ENCODE results near the gene TOR1B.
A peak's percentile ranks its signal among the peaks of the same experiment; 100 is the strongest.

The TOR1B gene

DNA sequence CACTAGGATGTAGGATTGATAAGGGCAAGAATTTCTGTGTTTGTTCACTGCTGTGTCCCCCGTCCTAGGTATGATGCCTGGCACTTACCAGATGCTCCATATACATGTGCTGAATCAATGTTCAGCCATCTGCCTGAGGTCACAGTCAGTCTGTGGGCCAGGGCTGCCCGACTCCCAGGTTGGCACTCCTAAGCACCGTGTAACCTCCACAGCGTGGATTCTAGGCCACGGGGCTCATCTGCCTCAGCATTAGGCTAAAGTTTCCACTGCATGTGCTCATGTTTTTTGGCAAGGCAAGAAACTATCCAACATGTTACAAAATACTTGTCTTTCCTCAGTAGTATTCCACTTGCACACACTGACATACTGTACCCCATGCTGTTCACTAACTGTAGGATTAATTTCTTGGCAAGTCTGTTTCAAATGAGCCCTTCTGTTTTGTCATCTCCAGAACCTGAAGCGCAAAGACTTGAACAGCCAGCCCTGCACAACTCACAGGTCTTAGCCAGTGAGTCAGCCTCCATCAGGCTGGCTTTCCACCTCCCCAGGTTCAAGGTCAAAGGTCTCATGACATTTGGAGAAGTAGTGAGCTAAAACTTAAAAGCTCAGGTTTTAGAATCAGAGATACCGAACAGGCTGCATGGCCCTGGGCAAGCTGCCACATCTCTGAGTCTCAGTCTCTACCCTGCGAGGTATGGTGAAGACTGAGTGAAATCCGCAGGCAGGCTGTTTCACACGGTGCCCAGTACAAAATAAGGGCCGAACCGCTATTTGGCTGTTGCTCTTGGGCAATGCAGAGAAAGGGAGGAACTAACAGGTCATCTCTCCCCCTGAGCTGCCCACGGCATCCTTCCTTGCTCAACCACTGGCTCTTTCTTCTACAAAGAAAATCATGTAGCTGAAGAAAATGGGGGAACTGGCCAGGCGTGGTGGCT is 13.8 kb downstream of the TOR1B start:
- H4K91ac ChIP-seq (ENCODE audit: low read depth, low read length, poor library complexity), result no peak overlapping the region
- peaks cover 5% of the 10 kb centered on the region for H3K79me1 ChIP-seq (ENCODE audit: low read depth, low read length)
- H2AFZ ChIP-seq (ENCODE audit: low read length), result no peak overlapping the region
- H3K4me2 ChIP-seq (ENCODE audit: insufficient read depth, low read length, poor library complexity, severe bottlenecking), result no peak overlapping the region
- no peaks in the 10 kb centered on the region for H3K9me3 ChIP-seq (replicated peaks in 1 of 2; ENCODE audit: control insufficient read depth in 2 of 2, insufficient read depth in 1 of 2, low read depth in 1 of 2, low read length in 2 of 2)
- H2AK5ac ChIP-seq (ENCODE audit: low read depth, low read length), result no peak overlapping the region
- H2BK120ac ChIP-seq (ENCODE audit: low read depth, low read length), result no peak overlapping the region
- H3K14ac ChIP-seq (ENCODE audit: low read length), result no peak overlapping the region
- H3K23ac ChIP-seq (ENCODE audit: low read depth, low read length, poor library complexity), result no peak overlapping the region
- no peak overlapping the region for H3K4ac ChIP-seq (ENCODE audit: low read length)
- H3K4me3 ChIP-seq (ENCODE audit: low read length in 2 of 2), result no peak overlapping the region
- no peak overlapping the region for H3K18ac ChIP-seq (ENCODE audit: low read length)
- peaks cover 50 to 89% of the 10 kb centered on the region in 2 donors for H3K36me3 ChIP-seq (replicated peaks in 1 of 2; ENCODE audit: control insufficient read depth in 2 of 2, insufficient read depth in 2 of 2, low read length in 2 of 2)
- WGBS, 2 donors (ENCODE audit: extremely low coverage in 2 of 2, insufficient read length in 2 of 2, insufficient replicate concordance in 1 of 2), result no CpG with 5 or more reads among the region's 14 CpGs
- no peak overlapping the region for H4K8ac ChIP-seq (ENCODE audit: low read depth, low read length)
- H2BK15ac ChIP-seq (ENCODE audit: low read length), result no peak overlapping the region
- DNase-seq (ENCODE audit: low spot score), result no peak
- no peaks in the 10 kb centered on the region for H3K27me3 ChIP-seq (ENCODE audit: control insufficient read depth in 3 of 3, insufficient read depth in 3 of 3, low read depth in 1 of 3, low read length in 3 of 3)
- H3K4me1 ChIP-seq (ENCODE audit: control insufficient read depth in 2 of 2, insufficient read depth in 1 of 2, low read depth in 1 of 2, low read length in 2 of 2), result no peaks in the 10 kb centered on the region
- H3K27ac ChIP-seq (replicated peaks; ENCODE audit: low read length), result no peak overlapping the region
- no peak overlapping the region for H3K9ac ChIP-seq (ENCODE audit: low read depth, low read length, poor library complexity)
- no peak overlapping the region for H2BK12ac ChIP-seq (ENCODE audit: low read length)
- H2BK5ac ChIP-seq (ENCODE audit: low read length), result no peak overlapping the region

DNA sequence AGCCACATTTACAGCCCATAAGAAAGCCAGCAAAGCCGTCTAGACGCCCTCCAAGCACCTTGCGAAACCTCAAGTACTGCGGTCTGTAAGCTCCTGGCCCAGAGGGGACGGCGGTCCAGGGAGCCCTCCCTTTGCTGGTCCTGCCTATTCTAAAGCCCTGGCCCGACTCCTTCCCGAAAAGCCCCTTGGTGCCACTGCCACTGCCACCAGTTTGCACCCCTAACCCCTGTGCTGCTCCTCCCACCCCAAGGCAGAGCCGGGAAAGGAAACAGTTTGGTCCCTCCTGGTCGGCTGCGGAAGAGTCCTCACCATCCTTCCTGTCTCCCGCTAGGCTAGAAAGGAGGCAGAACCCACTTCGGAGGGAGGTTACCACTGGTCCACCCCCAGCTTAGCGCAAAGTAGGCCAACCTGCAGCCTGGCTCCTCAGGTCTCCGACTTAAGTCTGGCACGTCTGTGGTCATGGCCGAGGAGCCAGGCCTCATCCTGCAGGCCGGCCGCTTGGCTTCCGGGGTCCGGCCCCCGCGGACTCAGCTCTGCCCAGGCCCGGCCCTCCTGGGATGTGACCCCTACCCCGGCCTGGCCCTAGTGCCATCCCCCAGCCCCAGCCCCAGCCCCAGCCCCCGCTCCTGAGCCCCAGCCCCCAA is 20.0 kb downstream of the TOR1B start:
- Histone ChIP-seq H2BK15ac (ENCODE audit: low read length) (no peak overlapping the region), H4K91ac (ENCODE audit: low read depth, low read length, poor library complexity) (no peak overlapping the region), H3K27me3 (ENCODE audit: control insufficient read depth in 3 of 3, insufficient read depth in 3 of 3, low read depth in 1 of 3, low read length in 3 of 3) (no peaks in the 10 kb centered on the region), H2BK12ac (ENCODE audit: low read length) (no peak overlapping the region), H3K9ac (ENCODE audit: low read depth, low read length, poor library complexity) (peak overlapping the region; percentile 94), H3K4ac (ENCODE audit: low read length) (peak overlapping the region; percentile 23), H3K79me1 (ENCODE audit: low read depth, low read length) (peaks cover 5% of the 10 kb centered on the region), H3K36me3 (replicated peaks in 1 of 2; ENCODE audit: control insufficient read depth in 2 of 2, insufficient read depth in 2 of 2, low read length in 2 of 2) (peaks cover 28 to 55% of the 10 kb centered on the region in 2 donors), H3K4me1 (ENCODE audit: control insufficient read depth in 2 of 2, insufficient read depth in 1 of 2, low read depth in 1 of 2, low read length in 2 of 2) (peaks cover 0 to 5% of the 10 kb centered on the region in 2 donors), H2BK5ac (ENCODE audit: low read length) (no peak overlapping the region), H3K27ac (replicated peaks; ENCODE audit: low read length) (no peak overlapping the region), H2AK5ac (ENCODE audit: low read depth, low read length) (no peak overlapping the region), H3K4me3 (ENCODE audit: low read length in 2 of 2) (peak overlapping the region; percentile 97 to 100), H2AFZ (ENCODE audit: low read length) (peak overlapping the region; percentile 64), H2BK120ac (ENCODE audit: low read depth, low read length) (no peak overlapping the region), H3K14ac (ENCODE audit: low read length) (peak overlapping the region; percentile 75), H3K23ac (ENCODE audit: low read depth, low read length, poor library complexity) (peak overlapping the region; percentile 95), H3K4me2 (ENCODE audit: insufficient read depth, low read length, poor library complexity, severe bottlenecking) (peak overlapping the region; percentile 89), H3K18ac (ENCODE audit: low read length) (no peak overlapping the region), H3K9me3 (replicated peaks in 1 of 2; ENCODE audit: control insufficient read depth in 2 of 2, insufficient read depth in 1 of 2, low read depth in 1 of 2, low read length in 2 of 2) (no peaks in the 10 kb centered on the region), H4K8ac (ENCODE audit: low read depth, low read length) (no peak overlapping the region)
- DNase-seq (ENCODE audit: low spot score), result no peak
- WGBS, 2 donors (ENCODE audit: extremely low coverage in 2 of 2, insufficient read length in 2 of 2, insufficient replicate concordance in 1 of 2), result no CpG with 5 or more reads among the region's 26 CpGs

DNA sequence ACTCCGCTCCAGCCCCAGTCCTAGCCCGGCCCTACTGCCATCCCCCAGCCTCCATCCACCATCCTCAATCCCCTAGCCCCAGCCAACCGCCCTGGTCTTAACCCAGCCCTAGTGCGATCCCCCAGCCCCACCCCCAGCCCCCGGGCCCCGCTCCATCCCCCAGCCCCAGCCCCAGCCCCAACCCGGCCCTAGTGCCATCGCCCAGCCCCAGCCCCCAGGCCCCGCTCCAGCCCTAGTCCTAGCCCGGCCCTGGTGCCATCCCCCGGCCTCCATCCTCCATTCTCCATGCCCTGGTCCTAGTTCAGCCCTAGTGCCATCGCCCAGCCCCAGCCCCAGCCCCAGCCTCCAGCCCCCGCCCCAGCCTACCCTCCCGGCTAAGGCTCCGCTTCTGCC is 20.6 kb downstream of the TOR1B start:
- Histone ChIP-seq H2AK5ac (ENCODE audit: low read depth, low read length) (no peak overlapping the region), H2BK120ac (ENCODE audit: low read depth, low read length) (no peak overlapping the region), H3K36me3 (replicated peaks in 1 of 2; ENCODE audit: control insufficient read depth in 2 of 2, insufficient read depth in 2 of 2, low read length in 2 of 2) (peaks cover 26 to 53% of the 10 kb centered on the region in 2 donors), H2BK5ac (ENCODE audit: low read length) (peak overlapping the region; percentile 97), H3K9me3 (replicated peaks in 1 of 2; ENCODE audit: control insufficient read depth in 2 of 2, insufficient read depth in 1 of 2, low read depth in 1 of 2, low read length in 2 of 2) (no peaks in the 10 kb centered on the region), H4K91ac (ENCODE audit: low read depth, low read length, poor library complexity) (no peak overlapping the region), H3K14ac (ENCODE audit: low read length) (no peak overlapping the region), H3K18ac (ENCODE audit: low read length) (peak overlapping the region; percentile 100), H4K8ac (ENCODE audit: low read depth, low read length) (peak overlapping the region; percentile 98), H3K23ac (ENCODE audit: low read depth, low read length, poor library complexity) (peak overlapping the region; percentile 95), H3K4ac (ENCODE audit: low read length) (peak overlapping the region; percentile 18), H3K4me1 (ENCODE audit: control insufficient read depth in 2 of 2, insufficient read depth in 1 of 2, low read depth in 1 of 2, low read length in 2 of 2) (peaks cover 0 to 5% of the 10 kb centered on the region in 2 donors), H3K4me3 (ENCODE audit: low read length in 2 of 2) (peak overlapping the region; percentile 97 to 100), H3K9ac (ENCODE audit: low read depth, low read length, poor library complexity) (peak overlapping the region; percentile 100), H3K4me2 (ENCODE audit: insufficient read depth, low read length, poor library complexity, severe bottlenecking) (peak overlapping the region; percentile 39), H3K27me3 (ENCODE audit: control insufficient read depth in 3 of 3, insufficient read depth in 3 of 3, low read depth in 1 of 3, low read length in 3 of 3) (no peaks in the 10 kb centered on the region), H3K27ac (replicated peaks; ENCODE audit: low read length) (peak overlapping the region; percentile 54), H3K79me1 (ENCODE audit: low read depth, low read length) (peaks cover 5% of the 10 kb centered on the region), H2BK15ac (ENCODE audit: low read length) (peak overlapping the region; percentile 51), H2BK12ac (ENCODE audit: low read length) (no peak overlapping the region), H2AFZ (ENCODE audit: low read length) (peak overlapping the region; percentile 97)
- no peak for DNase-seq (ENCODE audit: low spot score)
- WGBS, 2 donors (ENCODE audit: extremely low coverage in 2 of 2, insufficient read length in 2 of 2, insufficient replicate concordance in 1 of 2), result no CpG with 5 or more reads among the region's 15 CpGs

Data from neuronal stem cell (in vitro differentiated cells).